K562 (cell line): ENCODE data around the gene NR1D2. TPM values are rescaled to one million over a fixed set of nuclear protein-coding genes. Genes with fewer than 3 reads are reported as not detected.

Experiments used
- CREBBP ChIP-seq: IDR thresholded peaks from one replicate; pipeline ENCODE4 v1.6.1; 2012; ENCODE audit warnings: low read depth, mild to moderate bottlenecking, control low read depth, inconsistent platforms, low read length
- EZH2 ChIP-seq: IDR thresholded peaks from 2 replicates; pipeline ENCODE4 v1.6.1; 2012; ENCODE audit warnings: low read depth, mild to moderate bottlenecking, inconsistent platforms, low read length, borderline replicate concordance
- GATAD2A ChIP-seq: fragments of 450-650 bp; IDR thresholded peaks from 2 replicates; pipeline ENCODE4 v1.6.1; 2017
- MYBL2 ChIP-seq, 2 experiments: fragments of 450-650 bp in 1 of 2; sonication (generic) in 1 of 2; formaldehyde crosslinking in 1 of 2; IDR thresholded peaks; 2 replicates each; pipeline versions ENCODE4 v1.6.1 to v1.8.1; 2017 to 2022; ENCODE audit warnings: borderline replicate concordance in 1 of 2, inconsistent platforms in 1 of 2, low read depth in 1 of 2, mild to moderate bottlenecking in 1 of 2, missing genetic modification reagents in 1 of 2, moderate library complexity in 1 of 2
- NCOR1 ChIP-seq: fragments of 450-650 bp; IDR thresholded peaks from 2 replicates; pipeline ENCODE4 v1.6.1; 2016; ENCODE audit warnings: mild to moderate bottlenecking, moderate library complexity
- NFXL1 ChIP-seq: fragments of 450-650 bp; formaldehyde crosslinking; IDR thresholded peaks from 2 replicates; pipeline ENCODE4 v1.4.0; 2021; ENCODE audit warnings: mild to moderate bottlenecking
- NR2C2 ChIP-seq, 2 experiments: fragments of 200-800 bp in 1 of 2; sonication (Bioruptor generic) in 1 of 2; sonication (generic) in 1 of 2; formaldehyde crosslinking in 1 of 2; IDR thresholded peaks; 2 replicates each; pipeline versions ENCODE4 v1.6.1 to v1.8.0; 2016 to 2022; ENCODE audit warnings: mild to moderate bottlenecking in 1 of 2, missing compliant biosample characterization in 1 of 2, missing genetic modification characterization in 1 of 2, missing genetic modification reagents in 1 of 2
- RCOR1 ChIP-seq, 2 experiments: IDR thresholded peaks; 2 replicates each; pipeline ENCODE4 v1.6.1; 2012; ENCODE audit warnings: low read depth in 2 of 2, low read length in 2 of 2, borderline replicate concordance in 1 of 2, improper control_type of control experiment in 1 of 2
- SRSF3 ChIP-seq: fragments of 200-400 bp; formaldehyde crosslinking; IDR thresholded peaks from 2 replicates; pipeline ENCODE4 v1.6.1; 2016; ENCODE audit warnings: mild to moderate bottlenecking, low read length, moderate library complexity; ENCODE audit not compliant: insufficient read depth
- ZNF75A ChIP-seq: fragments of 450-650 bp; formaldehyde crosslinking; IDR thresholded peaks from 2 replicates; pipeline ENCODE4 v1.4.0; 2020; ENCODE audit warnings: mild to moderate bottlenecking
- polyA plus RNA-seq, 8 experiments: library from polyadenylated mRNA; depleted of rRNA in 4 of 8; stranded (reverse) in 5 of 8; unstranded in 3 of 8; fragments of >200 nt; fragmentation: Nextera tagmentation in 2 of 8; fragmentation: Illumina TruSeq in 1 of 8; extraction: Ambion mirVana in 2 of 8; extraction: Trizol in 1 of 8; gene quantifications; 2 replicates each; pipeline versions ENCODE4 v1.2.1 to v1.2.3, GENCODE V29; 2011 to 2014; ENCODE audit warnings: inconsistent platforms in 1 of 8, missing spikeins in 1 of 8
- total RNA-seq, 7 experiments: library from RNA; depleted of rRNA in 6 of 7; stranded (reverse); fragments of >200 nt in 6 of 7; fragmentation: Illumina TruSeq in 2 of 7; extraction: Trizol in 2 of 7; gene quantifications; 2 replicates each; pipeline versions ENCODE4 v1.2.1 to v1.2.3, GENCODE V29; 2011 to 2021; ENCODE audit warnings: low replicate concordance in 1 of 7
- TF ChIP-seq, protein P1 (sequence below): fragments of 250-450 bp; sonication (Bioruptor Pico); IDR thresholded peaks from 2 replicates; pipeline ENCODE4 v1.4.0; 2020
- TF ChIP-seq, protein P2 (sequence below): fragments of 450-650 bp; formaldehyde crosslinking; conservative IDR thresholded peaks from 2 replicates; pipeline ENCODE4 v1.4.0; 2022; ENCODE audit warnings: mild to moderate bottlenecking, missing genetic modification characterization
- TF ChIP-seq, protein P3 (sequence below): IDR thresholded peaks from 3 replicates; pipeline ENCODE4 v1.6.1; 2011; ENCODE audit warnings: borderline replicate concordance, mild to moderate bottlenecking; ENCODE audit not compliant: insufficient read length, insufficient read depth
- TF ChIP-seq, protein P4 (sequence below): fragments of 450-650 bp; formaldehyde crosslinking; IDR thresholded peaks from 2 replicates; pipeline ENCODE4 v1.4.0; 2022; ENCODE audit warnings: mild to moderate bottlenecking, moderate library complexity
- TF ChIP-seq, protein P5 (sequence below): fragments of 250-450 bp; sonication (Bioruptor Pico); IDR thresholded peaks from 2 replicates; pipeline ENCODE4 v1.5.0; 2020; ENCODE audit warnings: mild to moderate bottlenecking

Gene NR1D2
- total and polyA plus RNA-seq, 9 of the 15 experiments (the other 6 are each of a cell fraction or from before 2014, with no cell fraction given), result 1.2 to 5.5 (median 2.9) TPM

DNA sequence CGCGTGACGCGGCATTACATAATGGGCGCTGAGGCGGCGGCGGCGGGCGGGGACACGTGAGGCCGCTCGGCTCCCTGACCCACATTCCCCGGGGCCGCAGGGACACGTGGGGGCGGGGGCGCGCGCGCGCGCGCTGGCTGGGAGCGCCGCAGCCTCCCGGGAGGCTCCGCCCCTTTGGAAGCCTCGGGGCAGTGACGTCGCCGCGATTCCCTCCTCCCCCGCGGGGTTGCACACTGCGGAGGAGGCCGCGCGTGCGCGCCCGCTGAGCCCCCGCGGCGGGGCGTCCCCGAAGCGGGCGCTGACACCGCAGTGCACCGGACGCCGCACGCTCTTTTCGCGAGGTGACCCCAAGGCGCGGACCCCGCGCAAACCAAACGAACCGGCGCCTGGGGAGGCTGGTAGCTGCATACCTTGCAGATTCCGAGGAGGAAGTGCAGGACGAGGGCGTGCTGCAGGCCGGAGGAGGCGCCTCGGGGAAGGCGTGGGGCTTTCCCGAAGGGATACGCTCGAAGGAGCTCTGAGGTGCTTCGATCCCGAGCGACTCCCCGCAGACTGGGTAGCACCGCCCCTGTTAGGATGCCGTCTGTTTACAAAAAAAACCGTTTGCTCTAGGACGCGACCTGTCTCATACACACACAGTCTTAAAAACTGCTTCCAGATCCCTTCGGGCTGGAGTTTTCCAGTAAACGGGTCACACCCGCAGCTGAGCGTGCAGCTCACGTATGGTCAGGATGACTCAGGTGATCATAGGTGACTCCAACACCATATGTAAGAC lies 1.0 kb downstream of the NR1D2 start (continued):
- TF ChIP-seq, protein P1, sequence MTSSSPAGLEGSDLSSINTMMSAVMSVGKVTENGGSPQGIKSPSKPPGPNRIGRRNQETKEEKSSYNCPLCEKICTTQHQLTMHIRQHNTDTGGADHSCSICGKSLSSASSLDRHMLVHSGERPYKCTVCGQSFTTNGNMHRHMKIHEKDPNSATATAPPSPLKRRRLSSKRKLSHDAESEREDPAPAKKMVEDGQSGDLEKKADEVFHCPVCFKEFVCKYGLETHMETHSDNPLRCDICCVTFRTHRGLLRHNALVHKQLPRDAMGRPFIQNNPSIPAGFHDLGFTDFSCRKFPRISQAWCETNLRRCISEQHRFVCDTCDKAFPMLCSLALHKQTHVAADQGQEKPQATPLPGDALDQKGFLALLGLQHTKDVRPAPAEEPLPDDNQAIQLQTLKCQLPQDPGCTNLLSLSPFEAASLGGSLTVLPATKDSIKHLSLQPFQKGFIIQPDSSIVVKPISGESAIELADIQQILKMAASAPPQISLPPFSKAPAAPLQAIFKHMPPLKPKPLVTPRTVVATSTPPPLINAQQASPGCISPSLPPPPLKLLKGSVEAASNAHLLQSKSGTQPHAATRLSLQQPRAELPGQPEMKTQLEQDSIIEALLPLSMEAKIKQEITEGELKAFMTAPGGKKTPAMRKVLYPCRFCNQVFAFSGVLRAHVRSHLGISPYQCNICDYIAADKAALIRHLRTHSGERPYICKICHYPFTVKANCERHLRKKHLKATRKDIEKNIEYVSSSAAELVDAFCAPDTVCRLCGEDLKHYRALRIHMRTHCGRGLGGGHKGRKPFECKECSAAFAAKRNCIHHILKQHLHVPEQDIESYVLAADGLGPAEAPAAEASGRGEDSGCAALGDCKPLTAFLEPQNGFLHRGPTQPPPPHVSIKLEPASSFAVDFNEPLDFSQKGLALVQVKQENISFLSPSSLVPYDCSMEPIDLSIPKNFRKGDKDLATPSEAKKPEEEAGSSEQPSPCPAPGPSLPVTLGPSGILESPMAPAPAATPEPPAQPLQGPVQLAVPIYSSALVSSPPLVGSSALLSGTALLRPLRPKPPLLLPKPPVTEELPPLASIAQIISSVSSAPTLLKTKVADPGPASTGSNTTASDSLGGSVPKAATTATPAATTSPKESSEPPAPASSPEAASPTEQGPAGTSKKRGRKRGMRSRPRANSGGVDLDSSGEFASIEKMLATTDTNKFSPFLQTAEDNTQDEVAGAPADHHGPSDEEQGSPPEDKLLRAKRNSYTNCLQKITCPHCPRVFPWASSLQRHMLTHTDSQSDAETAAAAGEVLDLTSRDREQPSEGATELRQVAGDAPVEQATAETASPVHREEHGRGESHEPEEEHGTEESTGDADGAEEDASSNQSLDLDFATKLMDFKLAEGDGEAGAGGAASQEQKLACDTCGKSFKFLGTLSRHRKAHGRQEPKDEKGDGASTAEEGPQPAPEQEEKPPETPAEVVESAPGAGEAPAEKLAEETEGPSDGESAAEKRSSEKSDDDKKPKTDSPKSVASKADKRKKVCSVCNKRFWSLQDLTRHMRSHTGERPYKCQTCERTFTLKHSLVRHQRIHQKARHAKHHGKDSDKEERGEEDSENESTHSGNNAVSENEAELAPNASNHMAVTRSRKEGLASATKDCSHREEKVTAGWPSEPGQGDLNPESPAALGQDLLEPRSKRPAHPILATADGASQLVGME, result 0 out of 2 replicates have a peak, but pooled peaks have one; percentile 76
- TF ChIP-seq ZNF75A (CRISPR knock-in tag) (no peak), CREBBP (no peak), RCOR1 (IDR thresholded peaks at IDR 0.05; ENCODE audit: borderline replicate concordance in 1 of 2, low read depth in 2 of 2, low read length in 2 of 2) (peak in 1 of 2 experiments; percentile 45; a peak in 2 of 4 replicates), NCOR1 (peak; percentile 81), GATAD2A (peak; percentile 72; the same call in 1 of the 2 replicates), NFXL1 (CRISPR knock-in tag) (no peak), EZH2 (no peak), SRSF3 (no peak), NR2C2 (CRISPR knock-in tag; IDR thresholded peaks at IDR 0.05) (no peak; the same call in 1 of the 2 replicates), NR2C2 (tag; IDR thresholded peaks at IDR 0.05) (peak; percentile 77), MYBL2 (IDR thresholded peaks at IDR 0.05; ENCODE audit: low read depth) (no peak), MYBL2 (CRISPR knock-in tag; IDR thresholded peaks at IDR 0.05; ENCODE audit: borderline replicate concordance) (no peak)
- TF ChIP-seq, protein P2, sequence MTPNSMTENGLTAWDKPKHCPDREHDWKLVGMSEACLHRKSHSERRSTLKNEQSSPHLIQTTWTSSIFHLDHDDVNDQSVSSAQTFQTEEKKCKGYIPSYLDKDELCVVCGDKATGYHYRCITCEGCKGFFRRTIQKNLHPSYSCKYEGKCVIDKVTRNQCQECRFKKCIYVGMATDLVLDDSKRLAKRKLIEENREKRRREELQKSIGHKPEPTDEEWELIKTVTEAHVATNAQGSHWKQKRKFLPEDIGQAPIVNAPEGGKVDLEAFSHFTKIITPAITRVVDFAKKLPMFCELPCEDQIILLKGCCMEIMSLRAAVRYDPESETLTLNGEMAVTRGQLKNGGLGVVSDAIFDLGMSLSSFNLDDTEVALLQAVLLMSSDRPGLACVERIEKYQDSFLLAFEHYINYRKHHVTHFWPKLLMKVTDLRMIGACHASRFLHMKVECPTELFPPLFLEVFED (CRISPR knock-in tag), result no peak
- TF ChIP-seq, protein P3, sequence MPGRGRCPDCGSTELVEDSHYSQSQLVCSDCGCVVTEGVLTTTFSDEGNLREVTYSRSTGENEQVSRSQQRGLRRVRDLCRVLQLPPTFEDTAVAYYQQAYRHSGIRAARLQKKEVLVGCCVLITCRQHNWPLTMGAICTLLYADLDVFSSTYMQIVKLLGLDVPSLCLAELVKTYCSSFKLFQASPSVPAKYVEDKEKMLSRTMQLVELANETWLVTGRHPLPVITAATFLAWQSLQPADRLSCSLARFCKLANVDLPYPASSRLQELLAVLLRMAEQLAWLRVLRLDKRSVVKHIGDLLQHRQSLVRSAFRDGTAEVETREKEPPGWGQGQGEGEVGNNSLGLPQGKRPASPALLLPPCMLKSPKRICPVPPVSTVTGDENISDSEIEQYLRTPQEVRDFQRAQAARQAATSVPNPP, result no peak
- TF ChIP-seq, protein P4, sequence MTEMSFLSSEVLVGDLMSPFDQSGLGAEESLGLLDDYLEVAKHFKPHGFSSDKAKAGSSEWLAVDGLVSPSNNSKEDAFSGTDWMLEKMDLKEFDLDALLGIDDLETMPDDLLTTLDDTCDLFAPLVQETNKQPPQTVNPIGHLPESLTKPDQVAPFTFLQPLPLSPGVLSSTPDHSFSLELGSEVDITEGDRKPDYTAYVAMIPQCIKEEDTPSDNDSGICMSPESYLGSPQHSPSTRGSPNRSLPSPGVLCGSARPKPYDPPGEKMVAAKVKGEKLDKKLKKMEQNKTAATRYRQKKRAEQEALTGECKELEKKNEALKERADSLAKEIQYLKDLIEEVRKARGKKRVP (CRISPR knock-in tag), result no peak
- TF ChIP-seq, protein P5, sequence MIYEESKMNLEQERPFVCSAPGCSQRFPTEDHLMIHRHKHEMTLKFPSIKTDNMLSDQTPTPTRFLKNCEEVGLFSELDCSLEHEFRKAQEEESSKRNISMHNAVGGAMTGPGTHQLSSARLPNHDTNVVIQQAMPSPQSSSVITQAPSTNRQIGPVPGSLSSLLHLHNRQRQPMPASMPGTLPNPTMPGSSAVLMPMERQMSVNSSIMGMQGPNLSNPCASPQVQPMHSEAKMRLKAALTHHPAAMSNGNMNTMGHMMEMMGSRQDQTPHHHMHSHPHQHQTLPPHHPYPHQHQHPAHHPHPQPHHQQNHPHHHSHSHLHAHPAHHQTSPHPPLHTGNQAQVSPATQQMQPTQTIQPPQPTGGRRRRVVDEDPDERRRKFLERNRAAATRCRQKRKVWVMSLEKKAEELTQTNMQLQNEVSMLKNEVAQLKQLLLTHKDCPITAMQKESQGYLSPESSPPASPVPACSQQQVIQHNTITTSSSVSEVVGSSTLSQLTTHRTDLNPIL, result no peak
